Mucosa of descending colon (tissue), 3 donors: ENCODE measurements around the gene THTPA. TPM values are rescaled to one million over a fixed set of nuclear protein-coding genes. Genes with fewer than 3 reads are reported as not detected.

ENCODE experiments used
- ATAC-seq: fragments of 200-7000 bp; cut with Tn5 transposase; one replicate; pipeline ENCODE4 v1.9.1; 2020; ENCODE audit warnings: mild to moderate bottlenecking, moderate library complexity
- DNase-seq, 3 donors: peaks; one replicate each; pipeline ENCODE4 v3.0.0-alpha.2; 2020
- H3K36me3 ChIP-seq: fragments of 200-600 bp; one replicate; pipeline ENCODE4 v1.8.0; 2021; ENCODE audit warnings: low read depth, mild to moderate bottlenecking
- H3K4me1 ChIP-seq: fragments of 200-600 bp; one replicate; pipeline ENCODE4 v1.8.0; 2021; ENCODE audit warnings: low read depth, mild to moderate bottlenecking
- H3K4me3 ChIP-seq: fragments of 200-600 bp; one replicate; pipeline ENCODE4 v1.8.0; 2021; ENCODE audit warnings: mild to moderate bottlenecking
- H3K9me3 ChIP-seq: fragments of 200-600 bp; one replicate; pipeline ENCODE4 v1.8.0; 2021; ENCODE audit warnings: mild to moderate bottlenecking
- intact Hi-C, 2 donors: fragments of 100-400 bp; cut with DNase I in 1 of 2; cut with micrococcal nuclease in 1 of 2; formaldehyde crosslinking; loops; one replicate each; pipeline versions ENCODE4 v1.11.0 to v1.11.1; 2022; cut with DNase I, micrococcal nuclease
- total RNA-seq, 3 donors: library from RNA; stranded (reverse); fragmentation: NEBNext Ultra II Directional in 2 of 3; extraction: Animal tissue kit (Norgen Biotek cat#: 25700) in 2 of 3; gene quantifications; one replicate each; pipeline versions ENCODE4 v1.2.1 to v1.2.4, GENCODE V29; 2021 to 2023
- TF ChIP-seq, protein P1 (sequence below): fragments of 200-600 bp; IDR thresholded peaks from one replicate; pipeline ENCODE4 v1.8.0; 2022; ENCODE audit warnings: antibody characterized with exemption, mild to moderate bottlenecking
- donor health status: DM: no; HTN: no; CAD: no; lungs with moderate emphysema.
- donor health status: DM: no; HTN: no; CAD: no.
- donor health status: DM: no; HTN: yes; CAD: no.

The THTPA gene
- total RNA-seq, 3 donors from 2014 or later: 16.8 to 17.4 (median 17.4) TPM

DNA sequence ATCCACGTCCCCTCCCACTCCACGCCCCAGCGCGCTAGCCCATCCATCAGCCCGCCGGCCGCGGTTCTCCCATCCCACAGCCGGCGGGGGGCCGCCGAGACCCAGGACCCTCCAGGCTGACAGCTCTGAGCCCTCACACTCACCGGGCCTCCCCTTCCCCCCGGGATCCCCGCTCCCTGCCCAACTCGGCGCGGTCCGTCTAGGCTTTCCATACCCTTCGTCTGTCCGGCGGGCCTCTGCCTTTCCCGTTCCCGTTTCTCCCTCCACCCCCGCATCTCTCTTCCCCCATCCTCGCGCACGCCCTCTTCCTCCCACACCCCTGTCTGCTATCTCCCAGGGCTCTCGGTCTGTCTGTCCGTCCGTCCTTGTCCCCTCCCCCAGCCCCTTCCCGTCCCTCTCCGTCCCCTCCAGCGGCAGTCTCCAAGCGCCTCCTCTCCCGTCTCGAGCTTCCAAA lies 5.2 kb upstream of the THTPA start:
- peak; percentile 13 for ATAC-seq
- intact Hi-C loops: no loop called here

DNA sequence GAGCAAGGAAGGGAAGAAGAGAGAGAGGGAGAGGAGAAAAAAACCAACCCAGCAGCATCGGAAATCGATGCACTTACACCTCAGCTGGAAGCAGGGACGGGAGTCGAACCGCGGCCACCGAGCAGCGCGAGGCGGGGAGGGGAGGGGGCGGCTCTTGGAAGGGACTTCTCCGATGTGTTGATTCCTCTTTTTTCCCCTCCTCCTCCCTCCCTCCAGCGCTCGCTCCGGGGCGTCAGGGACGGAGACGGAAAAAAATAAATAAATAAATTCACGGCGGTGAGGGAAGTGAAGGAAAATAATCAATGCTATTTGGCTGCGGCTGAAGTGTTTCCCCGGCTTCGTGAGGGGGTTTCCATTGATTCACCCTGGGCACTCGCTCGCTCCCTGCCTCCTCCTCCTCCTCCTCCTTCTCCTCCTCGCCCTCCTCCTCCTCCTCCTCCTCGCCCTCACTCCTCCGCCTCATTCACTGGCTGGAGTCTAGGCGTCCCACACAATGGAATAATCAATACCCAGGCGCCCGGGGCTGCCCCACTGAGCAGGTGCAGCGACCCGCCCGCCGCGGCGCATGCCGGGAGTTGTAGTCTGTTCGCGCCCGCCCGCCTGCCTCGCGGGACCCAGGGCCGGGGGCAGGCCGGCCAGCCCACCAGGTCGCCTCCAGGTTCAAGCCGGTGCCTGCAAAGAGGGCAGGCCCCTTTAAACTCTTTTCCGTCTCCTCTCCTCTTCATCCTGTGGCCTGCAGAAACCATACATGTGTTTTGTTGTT lies 4.6 kb upstream of the THTPA start, which contains the start of gene ZFHX2:
TSS of gene ZFHX2 (minus strand) at position 500 of the 763 bp plus-strand sequence. CDS start 16,440 bp downstream, outside the sequence.
- intact Hi-C loops: no loop called here
- ATAC-seq (peak; percentile 77), DNase-seq (peak; percentile 86 to 91 (median 89))
- H3K36me3 ChIP-seq: no peaks in the 10 kb centered on the region
- H3K4me1 ChIP-seq: peaks cover 9% of the 10 kb centered on the region
- TF ChIP-seq, protein P1, sequence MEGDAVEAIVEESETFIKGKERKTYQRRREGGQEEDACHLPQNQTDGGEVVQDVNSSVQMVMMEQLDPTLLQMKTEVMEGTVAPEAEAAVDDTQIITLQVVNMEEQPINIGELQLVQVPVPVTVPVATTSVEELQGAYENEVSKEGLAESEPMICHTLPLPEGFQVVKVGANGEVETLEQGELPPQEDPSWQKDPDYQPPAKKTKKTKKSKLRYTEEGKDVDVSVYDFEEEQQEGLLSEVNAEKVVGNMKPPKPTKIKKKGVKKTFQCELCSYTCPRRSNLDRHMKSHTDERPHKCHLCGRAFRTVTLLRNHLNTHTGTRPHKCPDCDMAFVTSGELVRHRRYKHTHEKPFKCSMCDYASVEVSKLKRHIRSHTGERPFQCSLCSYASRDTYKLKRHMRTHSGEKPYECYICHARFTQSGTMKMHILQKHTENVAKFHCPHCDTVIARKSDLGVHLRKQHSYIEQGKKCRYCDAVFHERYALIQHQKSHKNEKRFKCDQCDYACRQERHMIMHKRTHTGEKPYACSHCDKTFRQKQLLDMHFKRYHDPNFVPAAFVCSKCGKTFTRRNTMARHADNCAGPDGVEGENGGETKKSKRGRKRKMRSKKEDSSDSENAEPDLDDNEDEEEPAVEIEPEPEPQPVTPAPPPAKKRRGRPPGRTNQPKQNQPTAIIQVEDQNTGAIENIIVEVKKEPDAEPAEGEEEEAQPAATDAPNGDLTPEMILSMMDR: no peak
- H3K4me3 ChIP-seq: peak within 1 kb of the TSS; percentile 13
- H3K9me3 ChIP-seq: no peaks in the 10 kb centered on the region

More for the DNA sequence above, 5.2 kb upstream of the THTPA start:
- TF ChIP-seq, protein P1: no peak
- Histone ChIP-seq H3K9me3 (no peaks in the 10 kb centered on the region), H3K36me3 (no peaks in the 10 kb centered on the region), H3K4me1 (peaks cover 9% of the 10 kb centered on the region), H3K4me3 (peak overlapping the region; percentile 13)
- peak in 1 of 3 donors; percentile 59 for DNase-seq

DNA sequence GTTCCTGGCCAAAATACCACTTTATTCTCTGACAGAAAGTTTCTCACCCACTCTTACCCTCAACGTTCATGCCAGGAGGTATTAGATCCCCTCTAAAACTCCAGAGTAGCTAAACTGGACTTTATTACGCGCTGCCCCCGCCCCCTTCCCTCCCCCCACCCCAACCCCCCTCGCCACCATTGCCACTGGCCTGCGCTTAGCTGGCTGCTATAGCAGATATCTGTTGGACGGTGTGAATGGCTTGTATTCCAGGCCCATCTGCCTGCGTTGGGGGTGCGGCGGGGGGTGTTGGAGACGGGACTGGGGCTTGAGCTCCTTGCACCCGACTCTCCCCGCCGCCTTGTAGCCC lies 564 bp upstream of the THTPA start:
- DNase-seq: no peak
- Histone ChIP-seq H3K4me1 (peaks cover 24% of the 10 kb centered on the region), H3K36me3 (no peaks in the 10 kb centered on the region), H3K4me3 (peak overlapping the region; percentile 65), H3K9me3 (no peaks in the 10 kb centered on the region)
- TF ChIP-seq, protein P1: no peak
- intact Hi-C loops: no loop called here
- no peak for ATAC-seq

DNA sequence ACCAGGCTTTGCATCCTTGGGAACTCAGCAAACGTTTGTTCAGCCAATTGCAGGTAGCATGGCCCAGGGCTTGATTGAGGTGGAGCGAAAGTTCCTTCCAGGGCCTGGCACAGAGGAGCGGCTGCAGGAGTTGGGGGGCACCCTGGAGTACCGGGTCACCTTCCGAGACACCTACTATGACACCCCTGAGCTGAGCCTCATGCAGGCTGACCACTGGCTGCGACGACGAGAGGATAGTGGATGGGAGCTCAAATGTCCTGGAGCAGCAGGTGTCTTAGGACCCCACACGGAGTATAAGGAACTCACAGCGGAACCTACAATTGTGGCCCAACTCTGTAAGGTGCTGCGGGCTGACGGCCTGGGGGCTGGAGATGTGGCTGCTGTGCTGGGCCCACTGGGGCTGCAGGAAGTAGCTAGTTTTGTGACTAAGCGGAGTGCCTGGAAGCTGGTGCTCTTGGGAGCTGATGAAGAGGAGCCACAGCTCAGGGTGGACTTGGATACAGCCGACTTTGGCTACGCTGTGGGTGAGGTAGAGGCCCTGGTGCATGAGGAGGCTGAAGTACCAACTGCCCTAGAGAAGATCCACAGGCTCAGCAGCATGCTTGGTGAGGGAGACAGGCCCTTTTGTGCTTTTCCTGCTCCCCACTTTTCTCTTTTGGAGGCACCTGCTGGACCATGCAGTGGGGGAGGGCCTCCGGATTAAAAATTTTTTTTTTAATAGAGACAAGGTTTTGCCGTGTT lies 799 bp downstream of the THTPA start:
- DNase-seq (no peak), ATAC-seq (peak; percentile 8)
- H3K4me3 ChIP-seq: no peak overlapping the region
- peaks cover 22% of the 10 kb centered on the region for H3K4me1 ChIP-seq
- no peaks in the 10 kb centered on the region for H3K9me3 ChIP-seq
- TF ChIP-seq, protein P1: no peak
- intact Hi-C loops: no loop called here
- H3K36me3 ChIP-seq: peaks cover 4% of the 10 kb centered on the region

DNA sequence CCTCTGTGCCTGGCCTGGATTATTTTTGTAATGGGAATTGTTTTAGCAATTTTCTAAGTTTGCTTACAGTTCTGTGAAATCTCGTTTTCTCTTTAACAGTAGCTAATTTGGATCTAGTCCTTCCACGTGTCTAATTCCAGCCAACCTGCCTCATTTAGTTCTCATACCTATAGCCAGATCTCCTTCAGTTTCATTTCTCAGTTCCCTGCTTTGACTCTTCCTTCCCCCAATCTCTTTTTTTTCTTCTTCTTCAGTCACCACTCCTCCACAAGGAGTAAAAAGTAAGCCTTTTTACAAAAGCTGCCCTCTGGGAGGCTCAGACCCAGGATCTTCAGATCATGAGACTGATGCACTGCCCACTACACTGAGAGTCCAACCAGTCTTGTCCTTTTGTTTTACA lies 1.4 kb downstream of the THTPA start:
- Histone ChIP-seq H3K4me3 (no peak overlapping the region), H3K4me1 (peaks cover 20% of the 10 kb centered on the region), H3K36me3 (peaks cover 4% of the 10 kb centered on the region), H3K9me3 (no peaks in the 10 kb centered on the region)
- intact Hi-C loops: no loop called here
- TF ChIP-seq, protein P1: no peak
- DNase-seq (no peak), ATAC-seq (no peak)
